ENCODE results near the gene IVNS1ABP. TPM values are rescaled to one million over a fixed set of nuclear protein-coding genes. Genes with fewer than 3 reads are reported as not detected.

IVNS1ABP gene
- total and polyA plus RNA-seq, 10 of the 15 experiments (the other 5 are each of a cell fraction or from before 2014, with no cell fraction given) = 19.2 to 154 (median 43.9) TPM

- no peak for TF ChIP-seq ZBTB33 (IDR thresholded peaks at IDR 0.05)
- TF ChIP-seq POLR2AphosphoS2 (IDR thresholded peaks at IDR 0.05; ENCODE audit: low read depth, low read length) = no peak
- no peak for TF ChIP-seq HDAC6 (IDR thresholded peaks at IDR 0.05; ENCODE audit: unreplicated experiment)
These were observed 11.2 kb upstream of the IVNS1ABP start (continued) for GRCh38 chr1:185328255-185328654.

GRCh38 chr1:185325413-185325812 lies 8.4 kb upstream of the IVNS1ABP start:
- no peak for FAIRE-seq
- TF ChIP-seq PML (IDR thresholded peaks at IDR 0.05; ENCODE audit: low read length) (no peak), MYC (IDR thresholded peaks at IDR 0.05; ENCODE audit: insufficient read depth, insufficient read length, insufficient replicate concordance, low read length, severe bottlenecking) (no peak), KLF5 (IDR thresholded peaks at IDR 0.05; ENCODE audit: partially characterized antibody) (no peak), CREM (IDR thresholded peaks at IDR 0.05; ENCODE audit: low read depth) (no peak), FOXK2 (IDR thresholded peaks at IDR 0.05) (no peak), RELA (IDR thresholded peaks at IDR 0.05; ENCODE audit: borderline replicate concordance, partially characterized antibody) (no peak), RB1 (IDR thresholded peaks at IDR 0.05; ENCODE audit: borderline replicate concordance) (no peak), PRDM15 (CRISPR knock-in tag; IDR thresholded peaks at IDR 0.05) (no peak), MEF2A (IDR thresholded peaks at IDR 0.05; ENCODE audit: insufficient read depth, low read depth, low read length) (no peak), CHD1 (IDR thresholded peaks at IDR 0.05; ENCODE audit: low read depth, low read length) (no peak), EED (IDR thresholded peaks at IDR 0.05; ENCODE audit: low read depth) (no peak), ZSCAN29 (IDR thresholded peaks at IDR 0.05) (no peak), TCF7 (IDR thresholded peaks at IDR 0.05; ENCODE audit: borderline replicate concordance) (no peak), MTA2 (IDR thresholded peaks at IDR 0.05; ENCODE audit: low read depth) (no peak)

More at GRCh38 chr1:185325413-185325812, 8.4 kb upstream of the IVNS1ABP start:
- no peak overlapping the region for H3K4me3 ChIP-seq
- H2AFZ ChIP-seq (ENCODE audit: control insufficient read depth, low read depth, low read length) = no peak overlapping the region
- no peak overlapping the region for H3K27ac ChIP-seq (ENCODE audit: control insufficient read depth, insufficient read depth)
- 84% methylated on average over 4 of the region's 4 CpGs for WGBS (ENCODE audit: insufficient coverage, insufficient replicate concordance, low lambda C conversion rate, missing lambda C conversion rate)
- ChIA-PET RAD21 (ENCODE audit: unreplicated experiment) (interaction anchor here (1.8 kb wide), 1 partner anchor 13 kb away, joined by 4 read pairs; no protein-coding TSS in a partner anchor), POLR2A (interaction anchor here (0.6 to 0.7 kb wide), 3 partner anchors 24 to 201 kb away, joined by 3 read pairs; no protein-coding TSS in a partner anchor), SMC1A (ENCODE audit: uncharacterized antibody, unreplicated experiment) (interaction anchor here (1.0 kb wide), 1 partner anchor 13 kb away, joined by 3 read pairs; no protein-coding TSS in a partner anchor), CTCF (interaction anchor here (0.6 to 1.2 kb wide), 2 partner anchors 12 to 24 kb away, joined by 3 to 4 read pairs; no protein-coding TSS in a partner anchor)
- BruUV-seq (replicated peaks) = no TSS peak
- in situ Hi-C loops (cut with MboI) (no loop called here), intact Hi-C loops (cut with micrococcal nuclease; ENCODE audit: unreplicated experiment) (no loop called here)
- no peak for ATAC-seq
- H3K79me2 ChIP-seq (ENCODE audit: control insufficient read depth, insufficient read depth, low read length) = no peaks in the 10 kb centered on the region
- no peaks in the 10 kb centered on the region for H3K27me3 ChIP-seq (replicated peaks in 1 of 2; ENCODE audit: control insufficient read depth in 2 of 2, insufficient read depth in 2 of 2, low read length in 1 of 2)
- H3K9ac ChIP-seq (ENCODE audit: control insufficient read depth, insufficient read depth, low read length) = no peak overlapping the region
- no peaks in the 10 kb centered on the region for H3K36me3 ChIP-seq (ENCODE audit: control insufficient read depth in 2 of 2, insufficient read depth in 2 of 2, low read length in 1 of 2)
- H3K4me1 ChIP-seq (ENCODE audit: control insufficient read depth, insufficient read depth, low read length) = no peaks in the 10 kb centered on the region
- H4K20me1 ChIP-seq (ENCODE audit: control insufficient read depth, insufficient read depth) = no peaks in the 10 kb centered on the region
- H3K4me2 ChIP-seq (ENCODE audit: control insufficient read depth, insufficient read depth) = no peak overlapping the region
- no peaks in the 10 kb centered on the region; the same call in 1 of the 3 replicates for H3K9me3 ChIP-seq (replicated peaks; ENCODE audit: control insufficient read depth, insufficient read depth, low read length)
- no peak for DNase-seq (ENCODE audit: low read depth, low spot score)

Data from GM12878 (cell line).